Endothelial cell of umbilical vein (primary cell): ENCODE results near the gene DAD1. TPM values are rescaled to one million over a fixed set of nuclear protein-coding genes. Genes with fewer than 3 reads are reported as not detected.

Experiments used
- BruUV-seq: library from RNA; stranded (reverse); fragments of 400-500 nt; replicated peaks from 2 replicates; lab custom pipeline; 2021; lab: Mats Ljungman, UMichigan
- CTCF ChIA-PET: fragments of 300-600, 350-600 bp; sonication (Branson Sonifier 250); formaldehyde crosslinking; loops from one replicate; lab custom pipeline; 2021; ENCODE audit warnings: antibody characterized with exemption, inconsistent platforms; lab: Charles Lee
- POLR2A ChIA-PET: fragments of 300-600, 350-600 bp; sonication (Branson Sonifier 250); formaldehyde crosslinking; loops from one replicate; lab custom pipeline; 2021; ENCODE audit warnings: antibody characterized with exemption, inconsistent platforms; lab: Charles Lee
- DNase-seq: peaks from one replicate; pipeline ENCODE4 v3.0.0-alpha.2; 2011; ENCODE audit warnings: low read depth, low spot score
- FAIRE-seq: peaks from 2 replicates; lab custom pipeline; 2011; peaks lifted over from hg19 to GRCh38; lab: Jason Lieb, UNC
- H2AFZ ChIP-seq: 2 replicates; pipeline ENCODE4 v1.6.0; 2012; ENCODE audit warnings: low read depth, low read length, control low read depth, inconsistent platforms
- H3K27ac ChIP-seq: 2 replicates; pipeline ENCODE4 v1.5.1; 2011; ENCODE audit warnings: low read depth, mild to moderate bottlenecking, control low read depth, low read length, moderate library complexity; ENCODE audit not compliant: insufficient read depth
- H3K27me3 ChIP-seq, 2 experiments: 2 replicates each; pipeline versions ENCODE4 v1.6.0 to v1.6.1; 2011; ENCODE audit warnings: low read length in 2 of 2, mixed read lengths in 1 of 2; ENCODE audit not compliant: control insufficient read depth in 2 of 2, insufficient read depth in 2 of 2
- H3K36me3 ChIP-seq, 2 experiments: 2 replicates in 1 of 2; 3 replicates in 1 of 2; pipeline ENCODE4 v1.5.1; 2011; ENCODE audit warnings: low read length in 2 of 2, mild to moderate bottlenecking in 1 of 2, moderate library complexity in 1 of 2; ENCODE audit not compliant: control insufficient read depth in 2 of 2, insufficient read depth in 2 of 2; ENCODE audit errors: extremely low read depth in 1 of 2
- H3K4me1 ChIP-seq: 3 replicates; pipeline ENCODE4 v1.5.1; 2011; ENCODE audit warnings: mild to moderate bottlenecking, low read length; ENCODE audit not compliant: control insufficient read depth, insufficient read depth; ENCODE audit errors: extremely low read depth
- H3K4me2 ChIP-seq: 2 replicates; pipeline ENCODE4 v1.6.1; 2011; ENCODE audit warnings: low read length, control low read depth, mixed read lengths; ENCODE audit not compliant: insufficient read depth
- H3K4me3 ChIP-seq, 3 experiments: fragments of 200-600 bp in 1 of 3; sonication (generic), shearing (Covaris generic) in 1 of 3; replicated peaks in 1 of 3; 2 replicates each; pipeline ENCODE4 v1.5.1; 2011 to 2016; ENCODE audit warnings: control low read depth in 3 of 3, low read length in 3 of 3, mild to moderate bottlenecking in 2 of 3, inconsistent platforms in 1 of 3, low read depth in 1 of 3, moderate library complexity in 1 of 3; ENCODE audit not compliant: insufficient read depth in 1 of 3
- H3K79me2 ChIP-seq: 2 replicates; pipeline ENCODE4 v1.6.0; 2012; ENCODE audit warnings: low read length, inconsistent platforms; ENCODE audit not compliant: control insufficient read depth, insufficient read depth
- H3K9ac ChIP-seq: replicated peaks from 2 replicates; pipeline ENCODE3; 2011; ENCODE audit warnings: low read length, control low read depth; ENCODE audit not compliant: insufficient read depth; ENCODE audit errors: extremely low read depth
- H3K9me1 ChIP-seq: replicated peaks from 3 replicates; pipeline ENCODE4 v1.6.0; 2011; ENCODE audit warnings: mild to moderate bottlenecking, low read length; ENCODE audit not compliant: control insufficient read depth, insufficient read depth; ENCODE audit errors: extremely low read depth
- H3K9me3 ChIP-seq: replicated peaks from 2 replicates; pipeline ENCODE4 v1.5.1; 2012; ENCODE audit warnings: low read length, inconsistent platforms; ENCODE audit not compliant: control insufficient read depth, insufficient read depth
- H4K20me1 ChIP-seq: replicated peaks from 2 replicates; pipeline ENCODE3; 2011; ENCODE audit warnings: mild to moderate bottlenecking, low read length; ENCODE audit not compliant: control insufficient read depth, insufficient read depth; ENCODE audit errors: extremely low read depth
- CTCF ChIP-seq, 2 donors: IDR thresholded peaks; 1 replicate in 1 of 2; 2 replicates in 1 of 2; pipeline ENCODE4 v1.5.1; 2011; ENCODE audit warnings: low read length in 2 of 2, mild to moderate bottlenecking in 2 of 2, moderate library complexity in 2 of 2, control low read depth in 1 of 2, inconsistent platforms in 1 of 2, low read depth in 1 of 2; ENCODE audit not compliant: insufficient read depth in 1 of 2; ENCODE audit errors: extremely low read depth in 1 of 2
- EZH2 ChIP-seq: IDR thresholded peaks from 2 replicates; pipeline ENCODE4 v1.6.1; 2012; ENCODE audit warnings: borderline replicate concordance, low read depth, mild to moderate bottlenecking, moderate library complexity, low read length, inconsistent platforms; ENCODE audit not compliant: severe bottlenecking
- FOS ChIP-seq: IDR thresholded peaks from 2 replicates; pipeline ENCODE4 v1.6.1; 2011; ENCODE audit warnings: mild to moderate bottlenecking, low read length, moderate library complexity, borderline replicate concordance; ENCODE audit not compliant: insufficient read depth
- GATA2 ChIP-seq: IDR thresholded peaks from 2 replicates; pipeline ENCODE4 v1.7.0; 2011; ENCODE audit warnings: low read depth, mild to moderate bottlenecking, moderate library complexity, mixed read lengths, low read length; ENCODE audit not compliant: insufficient read length, insufficient read depth
- JUN ChIP-seq: IDR thresholded peaks from 2 replicates; pipeline ENCODE4 v1.6.1; 2011; ENCODE audit warnings: borderline replicate concordance, low read depth; ENCODE audit not compliant: insufficient read length, insufficient read depth
- MYC ChIP-seq: IDR thresholded peaks from one replicate; pipeline ENCODE4 v1.6.1; 2011; ENCODE audit warnings: mild to moderate bottlenecking, low read depth, low read length
- POLR2A ChIP-seq: IDR thresholded peaks from 2 replicates; pipeline ENCODE4 v1.6.1; 2012; ENCODE audit warnings: low read depth, mild to moderate bottlenecking, control low read depth, low read length
- POLR2AphosphoS5 ChIP-seq: IDR thresholded peaks from 2 replicates; pipeline ENCODE4 v1.6.1; 2012; ENCODE audit warnings: low read depth, mild to moderate bottlenecking, control low read depth, low read length, moderate library complexity; ENCODE audit not compliant: insufficient read depth
- dilution Hi-C: fragments of 300-500 bp; cut with MboI; formaldehyde crosslinking; loops from one replicate; pipeline ENCODE4 v1.15.0; 2019; ENCODE audit warnings: low sequenced_read_pairs; ENCODE audit not compliant: extremely low pct_ligation_motif_present
- intact Hi-C: fragments of 100-400 bp; cut with micrococcal nuclease; formaldehyde crosslinking; loops from one replicate; pipeline ENCODE4 v1.10.0; 2022
- polyA plus RNA-seq, 4 experiments: library from polyadenylated mRNA; depleted of rRNA in 3 of 4; stranded (reverse) in 3 of 4; unstranded in 1 of 4; fragments of >200 nt; gene quantifications; 2 replicates each; pipeline versions ENCODE4 v1.2.1 to v1.2.3, GENCODE V29; 2011 to 2012; ENCODE audit warnings: missing spikeins in 1 of 4
- total RNA-seq: library from RNA; stranded (reverse); gene quantifications from 2 replicates; pipeline ENCODE4 v1.2.3, GENCODE V29; 2021
- TF ChIP-seq, protein P1 (sequence below): IDR thresholded peaks from 2 replicates; pipeline ENCODE4 v1.6.1; 2011; ENCODE audit not compliant: insufficient read depth, insufficient read length

DAD1 gene
- total and polyA plus RNA-seq, 2 donors (not counting 3 experiments of a cell fraction or from before 2014, with no cell fraction given), result 299 to 1,227 TPM

GRCh38 chr14:22517117-22517720 lies 71.8 kb downstream of the DAD1 start:
- POLR2A ChIA-PET, result no interaction called here

DNA sequence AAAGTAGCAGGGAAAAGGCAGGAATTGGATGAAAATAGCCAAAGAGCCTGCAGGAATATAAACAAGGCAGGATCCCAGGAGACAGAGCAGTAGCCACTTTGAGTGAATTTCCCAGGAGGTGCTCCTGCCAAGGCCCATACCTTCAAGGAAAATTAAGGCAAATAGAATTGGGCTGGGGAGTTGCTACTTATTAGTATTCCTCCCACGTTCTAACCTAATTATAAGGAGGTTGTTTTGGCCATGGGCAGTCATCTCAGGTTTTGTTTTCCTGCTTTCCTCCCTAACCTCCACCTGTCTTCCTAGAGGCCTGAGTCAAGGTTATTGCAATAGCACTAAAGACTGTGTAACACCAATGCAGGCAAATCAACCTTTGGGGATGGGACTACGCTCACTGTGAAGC lies 73.1 kb downstream of the DAD1 start:
- no peak overlapping the region for H3K27ac ChIP-seq

More at GRCh38 chr14:22517117-22517720, 71.8 kb downstream of the DAD1 start:
- Histone ChIP-seq H3K27me3 (no peaks in the 10 kb centered on the region), H3K79me2 (no peaks in the 10 kb centered on the region), H3K9me3 (no peaks in the 10 kb centered on the region), H3K4me2 (no peak overlapping the region), H3K36me3 (no peaks in the 10 kb centered on the region), H3K4me3 (no peak overlapping the region), H3K9me1 (no peaks in the 10 kb centered on the region), H3K4me1 (peaks cover 20% of the 10 kb centered on the region), H2AFZ (no peak overlapping the region), H3K27ac (no peak overlapping the region), H3K9ac (no peak overlapping the region), H4K20me1 (no peaks in the 10 kb centered on the region)
- dilution Hi-C loops (no loop called here), intact Hi-C loops (no loop called here)
- CTCF ChIA-PET, result interaction anchor here (2.5 kb wide), 1 partner anchor 14 kb away, joined by 9 read pairs; no protein-coding TSS in a partner anchor
- FAIRE-seq (no peak), DNase-seq (no peak)
- TF ChIP-seq, protein P1, sequence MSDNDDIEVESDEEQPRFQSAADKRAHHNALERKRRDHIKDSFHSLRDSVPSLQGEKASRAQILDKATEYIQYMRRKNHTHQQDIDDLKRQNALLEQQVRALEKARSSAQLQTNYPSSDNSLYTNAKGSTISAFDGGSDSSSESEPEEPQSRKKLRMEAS, result no peak
- TF ChIP-seq FOS (no peak), POLR2A (no peak), MYC (no peak), JUN (no peak), GATA2 (no peak)
- no TSS peak for BruUV-seq

More for the DNA sequence above, 73.1 kb downstream of the DAD1 start:
- H3K4me3 ChIP-seq, result no peak overlapping the region
- no peak for DNase-seq
- no peak overlapping the region for H3K9ac ChIP-seq
- H3K27me3 ChIP-seq, result no peaks in the 10 kb centered on the region
- no peaks in the 10 kb centered on the region for H3K9me1 ChIP-seq
- no peak for FAIRE-seq
- H3K4me1 ChIP-seq, result peaks cover 22% of the 10 kb centered on the region
- BruUV-seq, result no TSS peak
- dilution Hi-C loops, result no loop called here
- no peak overlapping the region for H2AFZ ChIP-seq
- H3K79me2 ChIP-seq, result no peaks in the 10 kb centered on the region
- H4K20me1 ChIP-seq, result no peaks in the 10 kb centered on the region
- TF ChIP-seq JUN (no peak), POLR2A (no peak), CTCF (IDR thresholded peaks at IDR 0.05; ENCODE audit: extremely low read depth in 1 of 2, insufficient read depth in 1 of 2, low read depth in 1 of 2, low read length in 2 of 2) (no peak), MYC (no peak), EZH2 (no peak), GATA2 (no peak), FOS (no peak), POLR2AphosphoS5 (no peak)
- TF ChIP-seq, protein P1, result no peak
- POLR2A ChIA-PET, result no interaction called here
- H3K4me2 ChIP-seq, result no peak overlapping the region
- H3K9me3 ChIP-seq, result no peaks in the 10 kb centered on the region
- CTCF ChIA-PET, result interaction anchor here (2.5 kb wide), 1 partner anchor 15 kb away, joined by 9 read pairs; no protein-coding TSS in a partner anchor
- H3K36me3 ChIP-seq, result no peaks in the 10 kb centered on the region
- intact Hi-C loops, result no loop called here
